Stimulated activated CD4-positive, alpha-beta T cell treated with anti-CD3 and anti-CD28 coated beads, TNF-alpha, amount 100 ng/mL, for 24 hours (primary cell): Measurements from ENCODE around the gene REM2.

Experiments
- DNase-seq, 3 experiments: peaks; one replicate each; pipeline ENCODE4 v3.0.0-alpha.2; 2020; ENCODE audit warnings: low read depth in 3 of 3

The REM2 gene

DNA sequence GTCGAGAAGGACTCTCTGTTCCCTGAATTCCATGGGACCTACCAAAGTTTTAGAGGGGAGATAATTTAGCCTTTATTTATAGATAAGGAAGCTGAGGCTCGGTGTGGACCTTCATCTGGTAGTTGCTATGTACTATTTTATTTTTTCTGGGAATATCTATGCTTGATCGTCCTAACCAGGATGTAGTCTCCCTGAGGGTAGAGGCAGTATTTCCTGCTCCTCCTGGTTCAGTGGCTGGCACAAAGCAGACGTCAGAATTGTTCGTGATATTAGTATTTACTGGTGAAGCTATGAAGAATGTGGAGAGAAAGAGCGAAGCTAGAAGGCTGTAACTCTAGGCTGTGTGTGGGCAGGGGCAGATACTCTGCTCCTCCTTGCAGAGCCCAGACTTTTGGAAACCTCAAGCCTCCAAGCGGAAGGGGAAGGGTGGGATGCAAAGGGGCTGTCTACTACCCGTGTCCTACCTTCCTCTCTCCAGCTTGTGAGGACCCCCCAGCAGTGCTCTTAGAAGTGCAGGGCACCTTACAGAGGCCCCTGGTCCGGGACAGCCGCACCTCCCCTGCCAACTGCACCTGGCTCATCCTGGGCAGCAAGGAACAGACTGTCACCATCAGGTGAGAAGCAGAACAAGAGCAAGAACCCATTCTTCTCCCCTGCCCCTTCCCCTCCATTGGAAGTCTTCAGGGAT, 10.0 kb upstream of the REM2 start:
- DNase-seq: no peak

DNA sequence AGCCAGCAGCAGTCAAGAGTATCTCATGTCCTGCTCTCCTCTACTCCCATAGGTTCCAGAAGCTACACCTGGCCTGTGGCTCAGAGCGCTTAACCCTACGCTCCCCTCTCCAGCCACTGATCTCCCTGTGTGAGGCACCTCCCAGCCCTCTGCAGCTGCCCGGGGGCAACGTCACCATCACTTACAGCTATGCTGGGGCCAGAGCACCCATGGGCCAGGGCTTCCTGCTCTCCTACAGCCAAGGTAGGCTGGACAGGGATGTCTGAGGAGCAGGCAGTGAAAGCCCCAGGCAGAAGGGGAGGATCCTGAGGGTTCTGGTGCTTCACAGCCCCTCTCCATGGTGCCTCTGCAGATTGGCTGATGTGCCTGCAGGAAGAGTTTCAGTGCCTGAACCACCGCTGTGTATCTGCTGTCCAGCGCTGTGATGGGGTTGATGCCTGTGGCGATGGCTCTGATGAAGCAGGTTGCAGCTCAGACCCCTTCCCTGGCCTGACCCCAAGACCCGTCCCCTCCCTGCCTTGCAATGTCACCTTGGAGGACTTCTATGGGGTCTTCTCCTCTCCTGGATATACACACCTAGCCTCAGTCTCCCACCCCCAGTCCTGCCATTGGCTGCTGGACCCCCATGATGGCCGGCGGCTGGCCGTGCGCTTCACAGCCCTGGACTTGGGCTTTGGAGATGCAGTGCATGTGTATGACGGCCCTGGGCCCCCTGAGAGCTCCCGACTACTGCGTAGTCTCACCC, 7.8 kb upstream of the REM2 start:
- DNase-seq: no peak

DNA sequence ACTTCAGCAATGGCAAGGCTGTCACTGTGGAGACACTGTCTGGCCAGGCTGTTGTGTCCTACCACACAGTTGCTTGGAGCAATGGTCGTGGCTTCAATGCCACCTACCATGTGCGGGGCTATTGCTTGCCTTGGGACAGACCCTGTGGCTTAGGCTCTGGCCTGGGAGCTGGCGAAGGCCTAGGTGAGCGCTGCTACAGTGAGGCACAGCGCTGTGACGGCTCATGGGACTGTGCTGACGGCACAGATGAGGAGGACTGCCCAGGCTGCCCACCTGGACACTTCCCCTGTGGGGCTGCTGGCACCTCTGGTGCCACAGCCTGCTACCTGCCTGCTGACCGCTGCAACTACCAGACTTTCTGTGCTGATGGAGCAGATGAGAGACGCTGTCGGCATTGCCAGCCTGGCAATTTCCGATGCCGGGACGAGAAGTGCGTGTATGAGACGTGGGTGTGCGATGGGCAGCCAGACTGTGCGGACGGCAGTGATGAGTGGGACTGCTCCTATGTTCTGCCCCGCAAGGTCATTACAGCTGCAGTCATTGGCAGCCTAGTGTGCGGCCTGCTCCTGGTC, 7.2 kb upstream of the REM2 start:
- no peak for DNase-seq

DNA sequence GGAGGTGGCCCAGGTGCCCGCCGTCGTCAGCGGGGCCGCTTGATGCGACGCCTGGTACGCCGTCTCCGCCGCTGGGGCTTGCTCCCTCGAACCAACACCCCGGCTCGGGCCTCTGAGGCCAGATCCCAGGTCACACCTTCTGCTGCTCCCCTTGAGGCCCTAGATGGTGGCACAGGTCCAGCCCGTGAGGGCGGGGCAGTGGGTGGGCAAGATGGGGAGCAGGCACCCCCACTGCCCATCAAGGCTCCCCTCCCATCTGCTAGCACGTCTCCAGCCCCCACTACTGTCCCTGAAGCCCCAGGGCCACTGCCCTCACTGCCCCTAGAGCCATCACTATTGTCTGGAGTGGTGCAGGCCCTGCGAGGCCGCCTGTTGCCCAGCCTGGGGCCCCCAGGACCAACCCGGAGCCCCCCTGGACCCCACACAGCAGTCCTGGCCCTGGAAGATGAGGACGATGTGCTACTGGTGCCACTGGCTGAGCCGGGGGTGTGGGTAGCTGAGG, 6.0 kb upstream of the REM2 start:
- DNase-seq: no peak

DNA sequence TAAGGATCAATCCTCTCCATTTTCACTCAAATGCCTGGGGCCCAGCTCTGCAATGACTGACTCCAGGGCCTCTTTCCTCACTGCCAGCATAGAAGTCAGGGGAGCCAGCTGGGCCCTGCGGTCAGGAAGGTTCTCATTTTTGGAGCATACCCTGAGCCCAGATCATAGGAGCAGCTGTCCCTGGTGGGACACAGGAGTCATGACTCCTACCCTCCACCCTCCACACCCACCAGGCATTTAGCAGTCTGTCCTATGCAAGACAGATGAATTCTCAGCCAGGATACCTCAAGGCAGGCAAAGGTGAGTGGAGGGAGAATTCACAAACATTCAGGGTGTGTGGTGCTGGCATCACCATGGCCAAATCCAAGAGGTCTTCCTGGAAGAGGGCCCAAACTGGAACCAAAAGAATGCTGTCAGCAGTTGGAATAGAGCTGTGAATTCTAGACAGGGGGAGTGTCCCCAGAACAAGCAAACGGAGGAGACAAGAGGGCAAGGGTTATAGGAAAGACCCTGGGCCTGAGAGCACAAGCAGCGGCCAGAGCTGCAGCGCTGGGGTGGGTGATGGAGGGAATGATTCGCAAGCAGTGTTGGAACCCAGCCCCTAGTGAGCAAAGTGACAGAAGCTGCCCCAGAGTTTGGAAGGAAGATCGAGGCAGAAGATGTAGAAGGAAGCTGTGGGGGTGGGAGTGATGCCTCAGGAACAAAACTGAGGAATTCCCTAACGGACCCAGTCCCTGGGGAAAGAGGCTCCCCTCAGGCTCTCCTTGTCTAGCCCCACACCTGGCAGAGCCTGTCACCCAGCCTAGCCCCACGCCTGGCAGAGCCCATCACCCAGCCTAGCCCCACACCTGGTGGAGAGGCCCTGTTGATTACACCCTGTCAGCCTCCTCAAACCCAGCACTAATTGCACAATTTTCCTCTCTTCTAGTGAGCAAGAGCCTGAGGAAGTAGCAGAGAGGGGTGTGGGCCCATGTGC, 4.5 kb upstream of the REM2 start:
- no peak for DNase-seq

DNA sequence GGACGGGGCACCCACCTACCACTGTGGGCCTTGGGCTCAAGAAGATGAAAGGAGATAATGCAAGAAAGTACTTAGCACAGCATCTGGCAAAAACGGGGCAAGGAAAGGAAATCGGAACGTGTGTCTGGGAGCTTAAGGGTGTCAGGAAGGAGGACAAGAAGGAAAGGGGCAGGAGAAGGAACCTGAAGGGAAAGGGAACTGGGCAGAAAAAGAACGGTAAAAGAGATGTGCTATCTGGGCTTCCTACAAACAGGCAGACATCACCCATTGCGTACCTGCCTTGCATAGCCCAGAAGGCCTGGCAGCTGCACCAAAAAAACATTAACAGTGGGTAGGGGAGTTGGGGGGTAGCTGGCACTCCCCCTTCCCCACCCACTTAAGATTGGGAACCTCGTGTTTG, 958 bp upstream of the REM2 start:
- DNase-seq: no peak

DNA sequence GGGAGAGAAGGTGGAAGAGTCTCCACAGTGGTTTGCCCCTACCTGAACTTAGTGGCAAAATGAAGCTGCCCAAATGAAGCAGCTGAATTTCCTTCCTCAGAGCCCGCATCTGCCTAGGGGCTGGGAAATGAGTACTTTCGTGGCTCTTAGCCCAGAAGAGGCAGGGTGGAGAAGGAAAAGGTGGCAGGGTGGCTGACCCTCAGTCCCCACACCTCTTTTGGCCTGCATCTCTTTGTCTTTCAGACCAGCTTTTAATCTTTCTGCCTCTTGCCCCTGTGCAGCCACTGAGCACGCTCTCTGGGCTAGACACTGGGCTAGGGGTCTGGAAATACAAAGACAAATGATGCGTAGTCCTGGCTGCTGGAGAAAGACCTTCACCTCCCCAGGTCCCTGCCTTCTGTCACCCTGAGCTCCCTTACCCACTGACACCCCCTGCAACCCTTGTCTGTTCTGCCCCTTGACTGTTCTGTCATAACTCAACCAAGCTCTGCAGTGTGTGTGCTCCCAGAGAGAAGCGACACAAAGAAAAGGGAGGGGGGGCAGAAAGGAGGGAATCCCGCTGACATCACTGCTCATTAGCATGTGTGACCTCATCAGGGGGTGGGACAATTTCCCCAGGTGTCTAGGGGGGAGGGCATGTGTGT, 371 bp upstream of the REM2 start:
- no peak for DNase-seq

DNA sequence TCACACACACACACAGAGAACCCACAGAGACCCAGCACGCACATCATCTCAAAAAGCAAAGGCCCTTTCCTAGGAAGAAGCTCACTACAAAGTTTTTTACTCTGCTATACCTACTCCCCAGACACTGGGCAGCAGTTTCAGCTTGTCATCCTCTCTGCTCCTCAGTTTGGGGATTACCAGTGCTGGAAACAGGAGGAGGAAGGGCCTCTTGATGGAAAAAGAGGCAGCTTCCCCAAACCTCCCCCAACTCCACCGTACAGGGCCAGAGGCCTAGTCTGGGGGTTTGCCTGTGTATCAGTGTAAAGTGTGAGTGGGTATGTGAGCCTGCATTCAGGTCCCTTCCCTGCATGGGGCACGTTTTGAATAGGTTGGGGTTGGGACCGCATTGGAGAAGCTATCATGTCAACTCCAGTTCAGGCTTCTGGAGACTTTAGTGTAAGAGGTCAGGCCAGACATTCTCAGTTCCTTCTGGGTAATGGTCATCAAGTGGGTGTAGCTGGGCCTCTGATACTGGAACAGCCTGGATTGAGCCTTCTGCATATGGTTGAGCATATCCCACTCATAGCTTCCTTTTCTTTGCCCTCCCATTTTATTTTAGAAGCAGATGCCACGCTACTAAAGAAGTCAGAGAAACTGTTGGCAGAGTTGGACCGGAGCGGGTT, 1.2 kb downstream of the REM2 start:
- DNase-seq: no peak

DNA sequence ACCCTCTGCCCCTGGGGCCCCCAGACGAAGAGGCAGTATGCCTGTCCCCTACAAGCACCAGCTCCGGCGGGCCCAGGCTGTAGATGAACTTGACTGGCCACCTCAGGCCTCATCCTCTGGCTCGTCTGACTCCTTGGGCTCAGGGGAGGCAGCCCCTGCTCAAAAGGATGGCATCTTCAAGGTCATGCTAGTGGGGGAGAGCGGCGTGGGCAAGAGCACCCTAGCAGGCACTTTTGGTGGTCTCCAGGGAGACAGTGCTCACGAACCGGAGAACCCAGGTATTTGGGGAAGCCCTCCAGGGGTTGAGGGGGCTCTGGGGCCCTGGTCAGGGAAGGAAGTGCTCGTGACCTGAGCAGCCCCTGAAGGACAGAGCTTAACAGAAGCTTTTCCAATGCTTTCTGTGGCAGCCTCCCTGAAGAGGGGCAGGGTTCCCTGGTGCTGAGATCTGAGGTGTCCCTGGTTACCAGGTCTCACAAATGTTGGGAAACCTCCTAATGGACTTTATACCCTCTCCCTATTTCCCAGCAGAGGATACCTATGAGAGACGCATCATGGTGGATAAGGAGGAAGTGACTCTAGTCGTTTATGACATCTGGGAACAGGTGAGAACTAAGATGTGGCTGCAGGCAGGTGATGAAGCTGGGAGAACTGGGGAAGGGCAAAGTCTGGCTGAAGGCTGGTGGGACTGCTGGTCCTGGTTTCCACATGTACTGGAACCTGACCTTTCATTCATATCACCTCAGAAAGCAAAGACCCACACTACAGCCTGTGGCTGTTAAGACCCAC, 1.9 kb downstream of the REM2 start:
- DNase-seq: no peak

DNA sequence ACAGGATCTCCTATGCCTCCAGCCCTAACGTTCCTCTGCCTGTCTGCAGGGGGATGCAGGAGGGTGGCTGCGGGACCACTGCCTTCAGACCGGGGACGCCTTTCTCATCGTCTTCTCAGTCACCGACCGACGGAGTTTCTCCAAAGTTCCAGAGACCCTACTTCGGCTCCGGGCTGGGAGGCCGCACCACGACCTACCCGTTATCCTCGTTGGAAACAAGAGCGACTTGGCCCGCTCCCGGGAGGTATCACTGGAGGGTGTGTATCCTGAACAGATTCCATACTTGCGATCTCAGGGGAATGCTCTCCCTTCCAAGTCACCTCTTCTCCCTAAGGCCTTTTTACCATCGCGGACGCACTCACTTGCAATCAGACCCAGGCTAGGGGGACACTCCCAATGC, 3.0 kb downstream of the REM2 start:
- DNase-seq: no peak

DNA sequence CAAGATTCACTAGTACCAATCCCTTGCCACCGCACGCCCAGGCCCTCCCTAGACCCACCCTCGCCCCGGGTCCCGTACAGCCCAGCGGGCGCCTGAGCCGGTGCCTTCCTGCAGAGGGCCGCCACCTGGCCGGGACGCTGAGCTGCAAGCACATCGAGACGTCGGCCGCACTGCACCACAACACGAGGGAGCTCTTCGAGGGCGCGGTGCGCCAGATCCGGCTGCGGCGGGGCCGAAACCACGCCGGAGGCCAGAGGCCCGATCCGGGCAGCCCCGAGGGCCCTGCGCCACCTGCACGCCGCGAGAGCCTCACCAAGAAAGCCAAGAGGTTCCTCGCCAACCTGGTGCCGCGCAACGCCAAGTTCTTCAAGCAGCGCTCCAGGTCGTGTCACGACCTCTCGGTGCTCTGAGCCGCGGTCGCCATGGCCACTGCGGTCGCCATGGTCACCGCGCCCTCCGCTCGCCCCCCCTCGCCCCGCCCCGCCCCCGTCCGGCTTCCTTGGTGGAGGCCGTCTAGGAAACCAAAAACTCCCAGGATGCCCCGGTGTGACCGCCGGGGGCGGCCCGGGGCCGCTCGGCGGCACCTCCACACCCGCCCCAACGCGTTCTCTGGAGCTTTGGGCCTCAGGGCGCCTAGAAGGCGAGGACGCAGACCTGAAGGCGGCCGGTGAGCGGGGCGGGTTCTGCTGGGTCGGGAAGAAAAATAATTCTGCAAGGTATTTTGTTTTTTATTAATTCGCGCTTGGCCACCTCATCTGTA, 3.7 kb downstream of the REM2 start:
- DNase-seq: peak in 2 of 3 experiments; percentile 41 to 72

DNA sequence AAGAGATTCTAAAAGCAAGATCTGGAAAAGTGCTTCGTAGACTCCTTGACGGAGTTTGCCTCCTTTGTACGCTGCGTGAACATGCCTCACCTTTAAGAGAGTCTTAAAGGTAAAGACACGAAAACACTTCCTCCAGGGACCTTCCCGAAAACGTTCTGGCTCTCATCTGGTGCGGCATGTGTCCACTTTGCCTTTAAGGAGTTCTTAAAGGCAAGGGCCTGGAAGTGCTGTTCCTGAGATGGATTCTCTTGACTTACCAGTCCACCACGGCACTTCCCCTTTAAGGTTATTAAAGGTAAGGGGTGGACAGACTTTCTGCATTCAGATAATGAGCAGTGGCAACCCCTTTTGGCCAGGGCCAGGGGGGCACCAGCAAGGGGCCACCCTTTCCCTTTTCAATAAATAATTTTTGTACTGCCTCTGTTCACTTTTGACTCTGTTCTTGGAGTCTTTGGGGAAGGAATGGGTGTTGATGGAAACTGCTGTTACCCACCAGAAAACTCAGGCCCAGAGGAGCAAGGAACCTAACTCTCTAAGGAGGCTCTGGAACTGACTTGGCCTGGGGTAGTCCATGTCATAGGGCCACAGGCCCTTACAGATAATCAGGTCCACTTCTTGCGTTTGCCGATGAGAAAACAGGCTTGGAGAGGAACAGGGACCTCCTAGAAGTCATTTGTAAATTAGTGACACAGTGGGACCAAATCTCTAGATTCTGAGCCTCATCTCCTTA, 4.4 kb downstream of the REM2 start:
- no peak for DNase-seq

DNA sequence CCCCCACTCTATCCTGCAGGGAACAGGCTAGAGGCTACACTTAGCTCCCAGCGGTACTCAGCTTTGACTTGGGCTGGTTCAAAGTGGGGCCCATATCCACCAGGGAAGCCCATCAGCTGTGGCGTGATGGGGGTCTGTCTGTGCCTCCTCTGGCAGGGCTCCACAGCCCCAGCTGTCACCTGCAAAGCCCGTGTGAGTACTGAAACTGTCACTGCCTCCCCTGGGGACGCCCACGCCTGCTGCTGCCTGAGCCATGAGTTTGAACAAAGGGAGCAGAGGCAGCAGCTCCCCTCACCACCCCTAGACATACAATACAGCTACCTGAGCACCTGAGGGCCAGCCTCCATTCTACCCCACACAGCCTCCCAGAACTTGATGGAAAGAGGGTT, 5.0 kb downstream of the REM2 start:
- peak in 1 of 3 experiments; percentile 53 for DNase-seq

DNA sequence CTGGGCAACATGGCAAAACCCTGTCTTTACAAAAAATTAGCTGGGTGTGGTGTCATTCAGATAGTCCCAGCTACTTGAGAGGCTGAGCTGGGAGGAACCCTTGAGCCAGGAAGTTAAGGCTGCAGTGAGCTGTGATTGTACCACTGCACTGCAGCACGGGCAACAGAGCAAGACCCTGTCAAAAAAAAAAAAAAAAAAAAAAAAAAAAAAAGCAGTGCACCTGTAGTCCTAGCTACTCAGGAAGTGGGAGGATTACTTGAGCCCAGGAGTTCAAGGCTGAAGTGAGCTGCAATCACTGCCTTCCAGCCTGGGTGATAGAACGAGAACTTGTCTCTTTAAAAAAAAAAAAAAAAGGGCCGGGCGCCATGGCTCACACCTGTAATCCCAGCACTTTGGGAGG, 5.6 kb downstream of the REM2 start:
- DNase-seq: no peak

DNA sequence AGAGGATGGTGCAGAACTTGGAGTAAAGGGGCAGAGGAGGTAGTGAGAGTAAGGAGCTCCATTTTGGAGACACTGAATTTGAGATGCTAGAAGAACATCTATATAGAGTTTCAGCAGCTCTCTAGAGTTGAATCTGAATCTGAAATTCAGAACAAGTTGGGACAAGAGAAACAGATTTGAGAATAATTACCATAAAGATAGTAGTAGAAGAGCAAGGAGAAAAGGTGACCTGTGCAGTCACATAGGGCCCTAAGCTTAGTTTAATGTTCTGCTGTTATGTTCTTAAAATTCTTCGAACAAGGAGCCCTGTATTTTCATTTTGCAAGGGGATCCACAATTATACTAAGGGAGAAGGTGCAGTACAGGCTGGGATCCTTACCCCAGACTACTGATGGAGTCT, 7.4 kb downstream of the REM2 start:
- no peak for DNase-seq

DNA sequence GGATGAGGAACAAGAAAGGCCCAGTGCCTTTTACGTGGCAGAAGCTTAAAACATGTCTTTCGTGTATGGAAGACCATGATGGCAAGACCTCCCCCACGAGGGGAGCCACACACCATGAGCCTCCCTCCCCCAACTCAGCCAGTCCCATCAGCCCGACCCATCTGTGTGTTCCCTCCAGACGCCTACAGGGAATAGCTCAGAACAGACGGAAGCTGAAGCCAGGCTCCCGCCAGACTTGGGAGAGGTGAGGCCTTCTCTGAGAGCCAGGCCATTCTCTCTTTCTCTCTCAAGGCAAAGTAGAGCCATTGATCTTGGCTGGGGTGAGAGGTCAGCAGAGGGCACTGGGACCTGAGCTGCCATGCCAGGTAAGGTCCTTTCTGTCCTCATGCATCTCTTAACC, 9.5 kb downstream of the REM2 start:
- no peak for DNase-seq

DNA sequence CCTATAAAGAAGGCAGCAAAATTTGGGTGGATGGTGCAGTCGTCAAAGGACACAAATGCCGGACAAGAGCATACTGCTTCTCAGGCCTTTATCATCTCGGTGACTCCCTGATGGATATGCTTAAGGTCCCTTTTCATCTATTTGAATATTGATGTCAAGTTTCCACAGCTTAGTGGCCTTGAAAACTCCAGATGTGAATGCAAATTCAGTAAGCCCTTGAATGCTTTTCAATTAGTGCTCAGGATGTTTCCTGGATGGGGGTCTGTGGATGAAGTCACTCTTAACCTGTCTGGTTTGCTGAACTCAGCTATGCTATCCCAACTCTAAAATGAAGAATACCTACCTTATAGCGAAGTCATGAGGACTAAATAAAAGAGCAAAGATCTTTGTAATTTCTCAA, 10.7 kb downstream of the REM2 start:
- DNase-seq: no peak

DNA sequence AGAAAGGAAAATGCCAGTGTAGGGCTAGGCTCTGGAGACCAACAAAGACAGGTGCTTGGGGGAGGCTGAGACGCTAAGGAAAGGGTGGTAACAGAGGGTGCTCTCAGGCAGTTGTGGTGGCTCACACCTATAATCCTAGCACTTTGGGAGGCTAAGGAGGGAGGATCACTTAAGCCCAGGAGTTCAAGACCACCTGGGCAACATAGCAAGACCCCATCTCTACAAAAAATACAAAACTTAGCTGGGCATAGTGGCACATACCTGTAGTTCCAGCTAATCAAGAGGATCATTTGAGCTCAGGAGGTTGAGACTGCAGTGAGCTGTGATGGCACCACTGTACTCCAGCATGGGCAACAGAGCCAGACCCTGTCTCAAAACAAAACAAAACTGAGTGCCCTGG, 12.4 kb downstream of the REM2 start:
- DNase-seq: no peak

DNA sequence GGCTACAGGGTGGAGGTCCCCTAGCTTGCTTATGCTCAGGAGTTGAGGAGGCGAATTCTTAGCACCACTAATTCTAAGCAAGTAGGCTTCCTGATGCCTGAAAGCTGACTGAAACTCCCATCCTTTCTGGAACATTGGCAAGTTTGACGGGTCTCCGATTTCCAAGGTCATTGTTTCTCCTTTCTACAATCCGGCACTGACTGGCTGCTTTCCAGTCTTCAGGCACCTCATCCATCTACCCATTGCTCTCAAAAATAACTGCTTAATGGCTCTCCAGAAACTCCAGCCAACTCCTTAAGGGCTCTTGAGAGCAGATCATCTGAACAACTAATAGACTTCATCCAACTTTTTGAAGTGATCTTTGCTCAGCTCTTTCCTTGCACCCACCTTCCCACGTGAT, 13.3 kb downstream of the REM2 start:
- no peak for DNase-seq
